Limb (tissue), 2 donors: ENCODE data around the gene CDC42BPA.

Experiments
- DNase-seq, 2 donors: peaks; one replicate each; pipeline ENCODE4 v3.0.0-alpha.2; 2016; ENCODE audit errors: extremely low spot score in 2 of 2

Gene CDC42BPA

DNA sequence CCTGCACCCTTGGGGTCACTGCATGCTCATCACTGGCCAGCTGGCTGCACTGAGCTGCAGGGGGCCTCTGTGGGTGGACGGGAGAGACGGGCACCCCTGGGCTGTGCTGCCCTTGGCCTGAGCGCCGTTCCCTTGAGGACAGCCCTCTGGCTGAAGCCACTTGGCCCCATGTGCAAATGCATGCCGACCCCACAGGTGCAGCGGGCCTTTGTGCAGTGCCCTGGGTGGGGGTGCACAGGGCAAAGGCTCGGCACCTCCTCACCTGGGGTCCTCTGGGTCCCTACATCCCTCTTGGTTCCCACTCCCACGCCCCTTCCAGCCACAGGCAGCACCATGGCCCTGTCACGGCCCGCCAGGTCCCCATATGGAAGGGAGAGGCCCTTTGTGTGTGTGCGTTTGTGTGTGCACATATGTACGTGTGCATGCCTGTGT is 336.9 kb downstream of the CDC42BPA start:
- DNase-seq = no peak

DNA sequence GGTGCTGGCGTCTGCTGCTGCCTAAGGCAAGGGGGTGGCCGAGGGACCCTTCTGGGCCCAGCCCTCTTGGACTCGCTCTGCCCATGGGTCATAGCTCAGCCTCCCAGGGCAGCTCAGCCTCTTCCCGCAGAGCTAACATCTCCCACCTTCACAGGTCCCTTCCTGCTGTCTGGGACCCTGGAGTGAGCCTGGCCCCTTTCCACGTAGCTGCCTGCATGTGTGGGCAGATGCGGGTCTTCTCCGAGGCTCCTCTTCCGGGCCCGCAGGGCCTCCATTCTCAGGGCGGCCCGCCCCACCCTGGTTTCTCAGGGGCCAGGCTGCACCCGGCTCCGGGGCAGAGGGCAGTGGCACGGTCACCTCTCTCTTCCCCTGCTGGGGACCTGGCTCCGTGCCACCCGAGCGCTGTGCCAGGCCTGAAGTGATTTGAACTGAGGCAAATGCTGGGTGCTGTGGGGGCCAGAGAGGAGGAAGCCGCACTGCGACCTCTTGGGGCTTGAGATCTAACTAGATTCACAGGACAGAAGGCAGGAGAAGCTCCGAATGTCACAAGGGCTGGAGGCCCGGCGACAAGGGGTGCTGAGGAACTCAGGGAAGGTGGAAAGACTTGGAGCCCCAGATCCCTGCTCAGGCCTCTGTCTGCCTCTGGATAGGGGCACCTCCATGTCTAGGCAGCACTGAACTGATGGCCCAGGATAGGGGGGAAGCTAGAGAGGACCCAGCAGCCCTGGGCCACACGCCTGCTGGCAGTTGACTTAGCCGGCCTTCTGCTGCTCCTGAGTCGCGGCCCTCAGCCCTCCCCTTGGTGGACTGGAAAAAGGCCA is 337.5 kb downstream of the CDC42BPA start:
- no peak for DNase-seq

GRCh38 chr1:226980122-226980560 is 338.2 kb downstream of the CDC42BPA start:
- DNase-seq = no peak

GRCh38 chr1:226979517-226980121 is 338.7 kb downstream of the CDC42BPA start:
- DNase-seq = no peak

GRCh38 chr1:226979115-226979516 is 339.2 kb downstream of the CDC42BPA start:
- no peak for DNase-seq

DNA sequence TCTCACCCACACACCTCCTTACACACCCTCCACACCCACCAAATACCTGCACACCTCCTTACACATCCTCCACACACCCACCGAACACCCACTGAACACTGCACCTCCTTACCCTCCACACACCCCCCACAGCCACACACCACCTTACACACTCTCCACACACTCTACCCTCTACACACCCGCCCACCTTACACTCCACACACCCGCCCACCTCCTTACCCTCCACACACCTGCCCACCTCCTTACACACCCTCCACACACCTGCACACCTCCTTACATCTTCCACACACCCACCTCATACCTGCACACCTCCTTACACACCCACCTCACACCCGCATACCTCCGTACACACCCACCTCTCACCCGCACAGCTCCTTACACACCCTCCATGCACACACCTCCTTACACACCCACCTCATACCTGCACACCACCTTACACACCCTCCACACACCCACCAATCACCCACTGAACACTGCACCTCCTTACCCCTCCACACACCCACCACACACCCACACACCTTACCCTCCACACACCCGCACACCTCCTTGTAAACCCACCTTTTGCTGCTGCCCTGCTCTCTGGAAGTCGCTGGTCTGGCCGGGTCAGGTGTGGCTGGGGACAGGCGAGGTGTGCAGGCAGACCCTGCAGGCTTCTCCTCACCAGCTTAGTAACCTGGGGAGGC is 339.7 kb downstream of the CDC42BPA start:
- DNase-seq = no peak

- DNase-seq = no peak
Measured at GRCh38 chr1:226977643-226978431, 340.5 kb downstream of the CDC42BPA start.

GRCh38 chr1:226976978-226977642 is 341.2 kb downstream of the CDC42BPA start:
- no peak for DNase-seq

- no peak for DNase-seq
Measured at GRCh38 chr1:226976276-226976977, 341.9 kb downstream of the CDC42BPA start.

DNA sequence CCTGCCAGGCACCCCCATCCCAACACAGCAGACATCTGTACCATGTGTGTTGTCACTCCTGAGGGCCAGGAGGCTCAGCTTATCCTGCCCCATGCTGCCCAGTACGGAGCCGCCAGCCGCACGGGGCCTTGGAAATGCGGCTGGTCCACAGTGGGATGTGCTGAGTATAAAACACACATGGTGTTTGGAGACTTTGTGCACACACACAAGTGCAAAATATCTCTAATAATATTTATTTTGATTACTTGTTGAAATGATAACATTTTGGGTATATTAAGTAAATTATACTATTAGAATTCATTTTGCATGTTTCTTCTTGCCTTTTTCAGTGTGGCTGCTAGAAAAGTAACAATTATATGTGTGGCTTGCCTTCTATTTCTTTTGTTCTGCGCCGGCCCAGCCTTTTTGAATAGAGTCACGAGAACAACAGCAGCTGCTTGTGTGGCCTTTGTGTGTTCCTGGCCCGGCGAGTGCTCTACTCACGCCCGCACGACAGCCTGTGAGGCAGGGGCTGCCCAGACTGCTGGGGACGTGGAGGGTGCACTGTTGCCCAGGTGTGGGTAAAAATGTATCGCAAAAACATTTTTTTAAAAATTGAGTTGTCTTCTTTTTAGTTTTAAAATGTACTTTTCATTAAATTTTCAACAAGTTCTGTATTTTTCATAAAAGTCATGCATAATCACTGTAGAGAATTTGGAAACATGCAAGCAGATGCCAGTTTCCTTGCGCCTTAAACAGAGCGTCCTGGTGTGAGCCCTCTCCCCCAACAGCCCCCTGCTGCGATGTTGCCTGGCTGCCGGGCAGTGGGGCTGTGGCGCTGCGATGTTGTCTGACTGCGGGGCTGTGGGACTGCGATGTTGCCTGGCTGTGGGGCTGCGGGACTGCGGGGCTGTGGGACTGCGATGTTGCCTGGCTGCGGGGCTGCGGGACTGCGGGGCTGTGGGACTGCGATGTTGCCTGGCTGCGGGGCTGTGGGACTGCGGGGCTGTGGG is 342.7 kb downstream of the CDC42BPA start:
- no peak for DNase-seq

- DNase-seq = peak in 1 of 2 donors; percentile 31
Measured at GRCh38 chr1:226974544-226975258, 343.6 kb downstream of the CDC42BPA start.

DNA sequence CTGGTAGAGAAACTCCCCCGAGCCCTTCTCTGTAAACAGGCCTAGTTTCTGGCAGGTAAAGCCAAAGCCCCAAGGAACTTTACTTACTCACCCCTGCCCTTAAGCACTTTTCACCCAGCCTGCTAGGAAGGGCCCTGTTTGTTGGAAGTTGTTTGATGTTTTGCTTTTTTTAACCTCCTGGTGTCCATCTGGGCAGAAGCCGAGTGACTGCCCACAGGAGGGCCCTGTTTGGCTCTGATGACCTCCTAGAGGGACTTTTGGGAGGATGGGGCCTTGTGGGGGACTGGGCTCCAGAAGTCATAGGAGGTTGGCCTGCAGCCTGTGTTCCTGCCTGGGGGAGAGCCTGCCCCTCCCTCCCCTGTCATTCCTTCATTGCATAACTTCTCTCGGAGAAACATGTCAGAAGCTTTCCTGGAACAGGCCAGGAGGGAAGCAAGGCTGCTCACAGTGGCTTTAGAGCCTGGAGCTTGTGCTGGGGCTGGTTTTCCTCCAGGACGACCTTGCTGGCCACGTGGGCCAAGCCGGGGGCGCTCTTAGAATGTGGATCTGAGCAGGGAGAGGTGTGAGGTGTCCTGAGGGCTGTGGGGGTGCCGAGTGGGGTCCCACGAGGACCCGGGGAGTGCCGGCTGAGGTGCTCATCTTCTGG is 344.3 kb downstream of the CDC42BPA start:
- peak in 1 of 2 donors; percentile 34 for DNase-seq

DNA sequence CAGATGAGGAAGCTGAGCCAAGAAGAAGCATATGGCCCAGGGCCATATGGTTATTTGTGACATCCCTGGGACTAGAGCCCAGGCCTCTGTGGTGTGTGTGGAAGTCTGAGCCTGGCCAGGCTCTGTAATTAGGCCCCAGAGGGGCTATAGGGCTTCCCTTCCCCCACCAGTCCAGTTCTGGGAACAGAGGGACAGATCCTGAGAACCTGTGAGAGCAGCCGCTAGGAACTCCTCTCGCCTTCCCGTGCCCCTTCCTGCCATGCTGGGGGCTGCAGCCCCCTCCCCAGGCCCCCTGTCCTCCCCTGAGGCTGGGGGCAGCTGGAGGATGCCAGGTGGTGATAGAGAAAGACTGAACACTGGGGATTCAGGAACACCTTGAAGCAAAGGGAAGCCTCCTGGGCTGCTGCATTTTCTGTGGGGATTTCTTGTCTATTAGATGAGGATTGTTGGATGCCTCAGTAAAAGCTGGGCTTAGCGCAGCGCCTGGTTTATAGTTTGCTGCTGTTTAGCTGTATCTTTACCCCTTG is 344.9 kb downstream of the CDC42BPA start:
- DNase-seq = peak; percentile 27 to 29

DNA sequence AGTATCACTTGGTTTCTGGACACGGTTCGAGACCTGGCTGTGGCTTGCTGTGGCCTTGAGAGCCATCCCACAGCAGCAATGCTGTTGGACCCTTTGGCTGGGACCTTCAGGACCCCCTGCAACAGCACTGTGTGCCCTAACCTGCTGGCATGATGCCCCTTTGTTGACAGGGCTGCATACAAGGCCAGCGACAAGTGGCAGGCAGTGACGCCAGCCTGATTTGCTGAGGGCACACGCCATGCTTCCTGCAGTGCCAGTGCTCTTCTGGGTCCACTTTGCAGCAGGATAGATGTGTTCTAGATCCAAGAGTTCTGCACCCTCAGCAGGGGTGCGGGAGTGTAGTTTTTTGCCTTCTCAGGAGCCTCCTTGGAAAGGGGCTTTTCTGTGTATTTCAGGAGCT is 345.4 kb downstream of the CDC42BPA start:
- no peak for DNase-seq

GRCh38 chr1:226971765-226972164 is 346.5 kb downstream of the CDC42BPA start:
- no peak for DNase-seq

DNA sequence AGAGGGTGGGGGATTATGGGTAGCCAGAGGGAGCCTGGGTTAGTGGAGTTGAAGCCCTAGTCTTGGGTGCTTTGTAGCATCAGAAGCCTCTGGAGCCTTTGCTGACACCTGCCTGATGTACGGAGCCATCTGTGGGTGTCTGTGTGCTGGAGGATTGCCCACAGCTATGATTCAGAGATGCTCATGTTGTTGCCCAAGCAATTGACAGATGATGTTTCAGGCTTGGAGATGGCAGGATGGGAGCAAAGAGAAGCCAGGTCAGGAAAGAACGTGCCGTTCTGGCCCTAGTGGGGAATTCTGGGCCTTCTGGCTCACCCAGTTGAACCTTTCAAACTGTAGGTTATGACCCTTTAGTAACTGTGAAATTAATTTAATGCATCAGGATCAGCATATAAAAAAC is 350.6 kb downstream of the CDC42BPA start:
- DNase-seq = no peak

- no peak for DNase-seq
Measured at GRCh38 chr1:226966683-226967082, 351.6 kb downstream of the CDC42BPA start.
